ENCODE results near the gene MSS51. TPM values are rescaled to one million over a fixed set of nuclear protein-coding genes. Genes with fewer than 3 reads are reported as not detected.

MSS51 gene
- total RNA-seq, 1 experiment from 2014 or later: 3.3 TPM

DNA sequence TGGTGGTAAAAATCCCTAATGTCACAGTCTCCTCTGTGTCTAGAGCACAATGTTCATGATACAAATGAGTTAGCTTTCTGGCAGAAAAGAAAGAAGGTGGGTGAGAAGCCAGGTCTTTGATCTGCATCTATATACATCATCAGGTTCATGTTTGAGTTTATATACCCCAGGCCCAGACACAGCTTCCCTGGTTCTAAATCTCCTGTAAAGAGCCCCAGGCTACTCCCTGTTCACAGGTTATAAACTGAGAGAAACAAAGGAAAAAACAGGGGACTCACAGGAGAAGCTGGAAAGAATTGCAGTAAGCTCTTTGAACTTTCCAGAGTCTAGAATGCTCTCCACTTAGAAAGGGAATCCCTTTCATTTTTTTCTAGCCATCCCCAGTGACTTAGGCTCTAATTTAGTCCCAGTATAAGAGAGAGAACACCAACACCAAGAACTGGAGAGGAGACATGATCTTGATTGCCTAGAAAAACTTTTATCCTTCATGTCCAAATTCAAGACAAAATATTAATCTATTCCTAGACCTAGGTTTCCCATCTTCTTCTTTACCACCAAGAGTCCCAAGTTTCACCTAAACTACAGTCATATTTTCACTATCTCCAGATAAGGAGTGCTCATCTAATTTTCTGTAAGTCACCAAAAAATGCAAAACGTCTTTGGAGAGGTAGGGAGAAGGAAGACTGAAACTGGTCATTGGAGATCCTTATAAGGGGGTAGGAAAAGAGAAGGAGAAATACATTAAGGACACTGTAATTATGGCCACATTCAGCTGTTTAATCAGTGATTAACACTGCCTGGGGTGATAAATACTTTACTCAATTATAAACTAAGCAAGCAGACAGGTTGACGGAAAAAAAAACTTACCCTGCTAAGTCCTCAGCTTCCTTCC is 469 bp downstream of the MSS51 start:
- no TSS peak for BruUV-seq (replicated peaks)
- no peaks in the 10 kb centered on the region for H3K9me3 Mint-ChIP-seq (ENCODE audit: low read depth, unreplicated experiment)
- no peak overlapping the region for H3K4me3 Mint-ChIP-seq (ENCODE audit: low read depth, unreplicated experiment)
- CTCF ChIA-PET: interaction anchor here (0.6 kb wide), 1 partner anchor 16 kb away, joined by 3 read pairs; no protein-coding TSS in a partner anchor
- no peak for DNase-seq
- TF ChIP-seq, protein P1, sequence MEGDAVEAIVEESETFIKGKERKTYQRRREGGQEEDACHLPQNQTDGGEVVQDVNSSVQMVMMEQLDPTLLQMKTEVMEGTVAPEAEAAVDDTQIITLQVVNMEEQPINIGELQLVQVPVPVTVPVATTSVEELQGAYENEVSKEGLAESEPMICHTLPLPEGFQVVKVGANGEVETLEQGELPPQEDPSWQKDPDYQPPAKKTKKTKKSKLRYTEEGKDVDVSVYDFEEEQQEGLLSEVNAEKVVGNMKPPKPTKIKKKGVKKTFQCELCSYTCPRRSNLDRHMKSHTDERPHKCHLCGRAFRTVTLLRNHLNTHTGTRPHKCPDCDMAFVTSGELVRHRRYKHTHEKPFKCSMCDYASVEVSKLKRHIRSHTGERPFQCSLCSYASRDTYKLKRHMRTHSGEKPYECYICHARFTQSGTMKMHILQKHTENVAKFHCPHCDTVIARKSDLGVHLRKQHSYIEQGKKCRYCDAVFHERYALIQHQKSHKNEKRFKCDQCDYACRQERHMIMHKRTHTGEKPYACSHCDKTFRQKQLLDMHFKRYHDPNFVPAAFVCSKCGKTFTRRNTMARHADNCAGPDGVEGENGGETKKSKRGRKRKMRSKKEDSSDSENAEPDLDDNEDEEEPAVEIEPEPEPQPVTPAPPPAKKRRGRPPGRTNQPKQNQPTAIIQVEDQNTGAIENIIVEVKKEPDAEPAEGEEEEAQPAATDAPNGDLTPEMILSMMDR (IDR thresholded peaks at IDR 0.05; ENCODE audit: unreplicated experiment): no peak
- no peak overlapping the region for H3K27ac Mint-ChIP-seq (ENCODE audit: unreplicated experiment)
- H3K36me3 Mint-ChIP-seq (ENCODE audit: insufficient read depth, unreplicated experiment): no peaks in the 10 kb centered on the region
- H3K4me1 Mint-ChIP-seq (ENCODE audit: low read depth, unreplicated experiment): peaks cover 11% of the 10 kb centered on the region
- intact Hi-C loops (cut with micrococcal nuclease; ENCODE audit: unreplicated experiment): no loop called here
- H3K27me3 Mint-ChIP-seq (ENCODE audit: unreplicated experiment): no peaks in the 10 kb centered on the region

GRCh38 chr10:73426318-73426717 is 7.0 kb downstream of the MSS51 start:
- H3K27ac Mint-ChIP-seq (ENCODE audit: unreplicated experiment): no peak overlapping the region
- DNase-seq: no peak
- H3K4me1 Mint-ChIP-seq (ENCODE audit: low read depth, unreplicated experiment): no peaks in the 10 kb centered on the region
- peaks cover 8% of the 10 kb centered on the region for H3K36me3 Mint-ChIP-seq (ENCODE audit: insufficient read depth, unreplicated experiment)
- H3K9me3 Mint-ChIP-seq (ENCODE audit: low read depth, unreplicated experiment): no peaks in the 10 kb centered on the region
- intact Hi-C loops (cut with micrococcal nuclease; ENCODE audit: unreplicated experiment): no loop called here
- TF ChIP-seq, protein P1 (IDR thresholded peaks at IDR 0.05; ENCODE audit: unreplicated experiment): no peak
- H3K27me3 Mint-ChIP-seq (ENCODE audit: unreplicated experiment): no peaks in the 10 kb centered on the region
- H3K4me3 Mint-ChIP-seq (ENCODE audit: low read depth, unreplicated experiment): no peak overlapping the region
- CTCF ChIA-PET: no interaction called here
- no TSS peak for BruUV-seq (replicated peaks)

- H3K4me1 Mint-ChIP-seq (ENCODE audit: low read depth, unreplicated experiment): peaks cover 6% of the 10 kb centered on the region
- intact Hi-C loops (cut with micrococcal nuclease; ENCODE audit: unreplicated experiment): no loop called here
- DNase-seq: no peak
- no peak overlapping the region for H3K27ac Mint-ChIP-seq (ENCODE audit: unreplicated experiment)
- H3K36me3 Mint-ChIP-seq (ENCODE audit: insufficient read depth, unreplicated experiment): peaks cover 19% of the 10 kb centered on the region
- TF ChIP-seq, protein P1 (IDR thresholded peaks at IDR 0.05; ENCODE audit: unreplicated experiment): no peak
- BruUV-seq (replicated peaks): no TSS peak
- H3K27me3 Mint-ChIP-seq (ENCODE audit: unreplicated experiment): no peaks in the 10 kb centered on the region
- CTCF ChIA-PET: interaction anchor here (0.6 kb wide), 1 partner anchor 122 kb away, joined by 4 read pairs; no protein-coding TSS in a partner anchor
- H3K9me3 Mint-ChIP-seq (ENCODE audit: low read depth, unreplicated experiment): no peaks in the 10 kb centered on the region
- H3K4me3 Mint-ChIP-seq (ENCODE audit: low read depth, unreplicated experiment): no peak overlapping the region
Observed at GRCh38 chr10:73424478-73424877, 8.9 kb downstream of the MSS51 start.

DNA sequence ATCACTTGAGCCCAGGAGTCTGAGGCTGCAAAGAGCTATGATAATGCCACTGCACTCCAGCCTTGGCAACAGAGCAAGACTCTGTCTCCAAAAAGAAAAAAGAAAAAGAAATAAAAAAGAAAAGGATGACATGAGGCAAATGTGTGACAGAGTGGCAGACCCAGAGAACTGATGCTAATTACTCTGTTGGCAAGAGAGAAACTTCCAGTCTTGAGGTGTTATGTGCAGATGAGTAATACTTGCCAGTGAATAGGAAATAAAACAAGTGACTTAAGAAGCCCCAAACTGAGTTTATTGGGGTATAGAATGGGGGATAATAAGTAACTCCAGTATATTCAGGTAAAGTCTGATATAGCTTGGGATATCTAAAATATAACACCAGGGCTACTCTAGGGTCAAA is 10.1 kb downstream of the MSS51 start:
- no peak overlapping the region for H3K27ac Mint-ChIP-seq (ENCODE audit: unreplicated experiment)
- peaks cover 18% of the 10 kb centered on the region for H3K4me1 Mint-ChIP-seq (ENCODE audit: low read depth, unreplicated experiment)
- CTCF ChIA-PET: interaction anchor here (0.5 kb wide), 1 partner anchor 198 kb away, joined by 4 read pairs; no protein-coding TSS in a partner anchor
- H3K27me3 Mint-ChIP-seq (ENCODE audit: unreplicated experiment): no peaks in the 10 kb centered on the region
- no TSS peak for BruUV-seq (replicated peaks)
- peaks cover 24% of the 10 kb centered on the region for H3K36me3 Mint-ChIP-seq (ENCODE audit: insufficient read depth, unreplicated experiment)
- intact Hi-C loops (cut with micrococcal nuclease; ENCODE audit: unreplicated experiment): no loop called here
- TF ChIP-seq, protein P1 (IDR thresholded peaks at IDR 0.05; ENCODE audit: unreplicated experiment): no peak
- no peaks in the 10 kb centered on the region for H3K9me3 Mint-ChIP-seq (ENCODE audit: low read depth, unreplicated experiment)
- H3K4me3 Mint-ChIP-seq (ENCODE audit: low read depth, unreplicated experiment): no peak overlapping the region
- no peak for DNase-seq

All from Calu3 (cell line).